ENCODE data around the gene AUTS2. TPM values are rescaled to one million over a fixed set of nuclear protein-coding genes. Genes with fewer than 3 reads are reported as not detected.

AUTS2 gene
- total RNA-seq, 1 donor from 2014 or later: 10.3 TPM

DNA sequence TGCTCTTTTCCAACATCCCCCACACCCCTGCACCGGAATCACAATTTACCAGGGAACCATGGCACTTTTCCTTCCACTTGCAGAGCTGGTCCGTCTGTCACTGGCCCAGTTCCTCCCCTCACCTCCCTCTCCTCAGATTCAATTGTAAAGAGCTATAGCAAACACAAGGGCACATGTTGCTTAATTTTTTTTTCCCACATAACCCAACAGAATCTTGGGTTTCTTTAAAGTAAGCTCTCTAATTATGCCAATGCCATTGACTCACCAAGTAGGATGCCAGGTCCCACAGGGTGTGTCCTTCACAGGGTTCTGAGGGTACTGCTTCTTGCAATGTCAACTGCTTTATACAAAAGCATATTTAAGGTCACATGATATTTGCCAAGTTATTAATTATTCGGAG, 262.2 kb downstream of the AUTS2 start:
- intact Hi-C loops (cut with DNase I): no loop called here
- DNase-seq (ENCODE audit: low spot score): no peak

DNA sequence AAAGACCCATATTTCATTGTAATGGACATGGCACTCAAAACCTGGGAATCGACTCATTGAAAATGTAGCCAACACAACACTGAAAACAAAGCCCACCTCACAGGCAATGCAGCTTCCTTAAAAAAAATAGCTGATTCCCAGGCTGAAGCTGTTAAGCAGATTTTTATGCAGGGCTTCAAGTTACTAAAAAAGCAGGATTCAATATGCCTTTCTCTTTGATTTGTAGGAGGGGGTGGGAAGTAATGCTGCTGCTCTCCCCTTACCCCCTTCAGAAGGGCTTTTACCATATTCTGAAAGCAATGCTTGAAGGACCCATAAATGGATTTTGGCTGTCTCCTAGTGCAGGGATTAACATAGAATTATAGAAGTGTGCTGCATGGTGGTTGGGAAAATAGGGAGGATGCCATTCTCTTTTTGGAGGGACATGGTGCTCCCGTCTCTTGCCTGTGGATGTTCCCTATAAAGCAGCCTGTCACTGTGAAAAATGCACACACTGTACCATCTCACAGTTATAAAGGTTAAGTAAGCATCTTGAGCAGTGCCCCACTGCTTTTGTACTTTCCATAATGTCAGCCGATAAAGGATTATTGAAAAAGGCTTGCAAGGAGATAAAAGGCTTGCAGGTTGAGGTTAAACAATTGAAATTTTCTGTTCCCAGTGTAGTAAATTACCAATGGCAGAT, 262.8 kb downstream of the AUTS2 start:
- intact Hi-C loops (cut with DNase I): no loop called here
- no peak for DNase-seq (ENCODE audit: low spot score)

DNA sequence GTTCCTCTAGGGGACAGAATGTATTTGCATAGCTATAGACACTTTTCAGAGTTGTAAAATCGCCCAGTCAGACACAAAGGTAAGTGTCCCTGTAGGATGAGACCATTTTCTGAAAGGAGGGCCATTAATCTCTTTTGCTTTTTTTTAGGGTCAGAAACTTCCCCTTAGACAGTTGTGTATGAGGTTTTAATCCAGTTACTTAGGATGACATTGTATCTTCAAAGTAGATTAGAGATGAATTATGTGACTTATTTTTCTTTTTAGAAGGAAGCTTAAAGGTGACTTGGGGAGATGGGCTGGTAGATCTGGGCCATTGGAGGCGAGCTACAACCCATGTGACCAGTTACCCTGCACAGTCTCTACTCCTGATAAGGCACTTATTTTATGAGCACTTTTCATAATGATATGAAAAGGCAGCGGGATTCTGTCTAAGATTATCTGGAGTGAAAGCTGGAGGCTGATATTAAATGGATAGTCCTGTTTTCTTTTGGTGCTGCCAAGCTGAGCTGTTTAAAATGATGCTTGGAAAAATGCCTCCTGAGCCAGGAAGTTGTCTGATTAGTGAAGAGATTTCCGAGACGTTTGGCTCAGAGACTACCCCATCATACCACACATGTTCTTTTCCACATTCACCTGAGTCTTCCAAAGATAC, 264.3 kb downstream of the AUTS2 start:
- intact Hi-C loops (cut with DNase I): no loop called here
- DNase-seq (ENCODE audit: low spot score): no peak

DNA sequence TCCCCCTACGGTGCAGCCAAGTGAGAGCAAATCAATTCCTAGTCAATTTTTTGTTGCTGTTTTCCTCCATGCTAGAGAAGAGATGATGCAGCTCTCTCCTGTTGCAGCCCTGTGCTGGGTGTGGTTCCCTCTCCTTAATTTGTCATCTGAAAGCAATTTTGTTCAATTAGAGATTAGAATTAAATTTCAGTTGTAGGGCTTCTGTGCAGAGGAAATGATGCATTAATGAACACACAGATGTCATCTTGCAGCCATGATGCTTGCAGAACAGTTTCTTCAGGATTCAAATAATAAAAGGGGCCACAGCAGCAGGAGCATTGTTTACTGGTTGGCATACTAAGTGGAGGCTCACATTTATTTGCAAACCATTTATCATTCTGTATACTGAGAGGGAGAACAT, 266.0 kb downstream of the AUTS2 start:
- DNase-seq (ENCODE audit: low spot score): no peak
- intact Hi-C loops (cut with DNase I): no loop called here

DNA sequence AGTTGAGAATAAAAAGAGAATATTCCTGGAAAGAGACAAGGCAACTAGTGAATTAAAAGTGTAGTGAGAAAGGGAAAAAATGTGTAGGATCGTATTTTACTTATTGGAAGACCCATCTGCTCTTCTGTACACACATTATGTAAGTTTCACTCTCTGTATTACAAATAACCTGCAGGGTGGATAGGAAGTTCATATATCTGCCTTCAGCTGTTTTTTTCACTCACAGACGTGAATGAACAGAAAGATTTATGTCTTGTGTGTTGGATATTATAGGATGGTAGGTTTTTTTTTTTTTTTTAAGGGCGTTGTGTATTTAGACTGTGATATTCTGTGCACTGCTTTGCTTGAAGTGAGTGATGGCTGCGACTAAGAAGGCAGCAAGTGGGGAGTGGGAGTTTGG, 266.5 kb downstream of the AUTS2 start:
- intact Hi-C loops (cut with DNase I): no loop called here
- no peak for DNase-seq (ENCODE audit: low spot score)

DNA sequence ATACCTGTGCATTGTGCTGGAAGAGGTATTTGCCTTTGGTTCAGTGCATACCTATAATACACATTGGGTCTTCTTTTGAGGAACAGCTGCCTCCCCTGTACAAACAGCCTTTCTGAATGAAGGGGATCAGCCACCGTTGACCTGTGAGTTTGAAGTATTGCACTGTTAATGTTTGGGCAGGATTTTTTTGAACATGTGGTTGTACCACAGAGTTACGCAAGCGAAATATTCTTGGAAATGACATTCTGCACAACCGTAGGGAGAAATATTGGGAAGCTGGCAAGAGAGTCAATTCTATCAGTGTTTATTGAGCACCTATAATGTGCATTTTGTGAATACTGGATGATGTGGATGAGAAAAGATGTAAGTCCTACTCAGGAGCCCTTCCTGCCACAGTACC, 270.6 kb downstream of the AUTS2 start:
- no peak for DNase-seq (ENCODE audit: low spot score)
- intact Hi-C loops (cut with DNase I): no loop called here

DNA sequence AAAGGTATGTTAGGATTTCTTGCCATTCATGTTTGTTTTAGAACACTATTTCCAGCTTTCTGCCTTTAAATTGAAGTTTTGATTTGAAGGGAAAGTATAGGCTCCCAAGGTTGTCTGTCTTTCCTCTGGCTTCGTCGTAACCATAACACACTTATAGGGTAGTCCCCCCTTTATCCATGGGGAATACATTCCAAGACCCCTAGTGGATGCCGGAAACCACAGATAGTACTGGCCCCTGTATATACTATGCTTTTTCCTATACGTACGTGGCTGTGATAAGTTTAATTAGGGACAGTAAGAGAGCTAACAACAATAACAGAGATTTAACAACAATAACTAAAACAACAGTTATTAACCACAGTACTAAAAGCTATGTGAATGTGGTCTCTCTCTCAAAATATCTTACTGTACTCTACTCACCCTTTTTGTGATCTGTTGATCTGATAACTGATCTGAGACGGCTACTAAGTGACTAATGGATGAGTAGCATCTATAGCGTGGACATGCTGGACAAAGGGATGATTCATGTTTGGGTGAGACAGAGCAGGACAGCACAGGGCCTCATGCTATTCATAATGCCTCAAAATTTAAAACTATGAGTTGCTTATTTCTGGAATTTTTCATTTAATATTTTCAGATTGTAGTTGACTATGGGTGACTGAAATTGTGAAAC, 273.1 kb downstream of the AUTS2 start:
- intact Hi-C loops (cut with DNase I): no loop called here
- DNase-seq (ENCODE audit: low spot score): no peak

DNA sequence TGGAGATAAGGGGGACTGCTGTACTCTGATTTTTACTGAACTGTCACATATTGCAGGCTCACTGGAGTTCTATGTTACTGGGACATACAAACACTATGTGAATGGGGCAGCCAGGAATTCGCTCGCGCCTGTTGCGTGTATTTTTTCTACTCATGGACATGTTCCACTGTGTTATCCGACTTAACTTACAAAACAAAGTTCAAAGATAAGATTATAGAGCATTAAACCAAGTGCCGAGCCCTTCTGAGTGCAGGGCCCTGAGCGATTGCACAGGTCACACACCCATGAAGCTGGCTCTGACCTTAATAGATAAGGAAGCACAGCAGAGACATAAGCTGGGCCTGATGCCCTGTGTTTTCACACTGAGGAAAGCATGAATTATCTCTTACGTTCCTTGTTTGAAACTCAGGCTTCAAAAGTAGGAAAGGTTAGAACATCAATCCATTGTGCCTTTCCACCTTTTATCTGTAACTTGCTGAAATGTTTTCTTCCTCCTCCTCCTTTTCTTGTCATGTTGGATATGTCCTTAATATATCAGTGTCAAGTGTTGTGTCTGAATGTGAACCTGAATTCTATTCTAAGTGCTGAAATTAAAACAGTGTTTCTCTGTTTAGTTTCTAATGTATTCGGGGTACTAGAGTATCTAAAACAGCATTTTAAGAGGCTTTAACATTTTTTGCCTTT, 273.8 kb downstream of the AUTS2 start:
- DNase-seq (ENCODE audit: low spot score): no peak
- intact Hi-C loops (cut with DNase I): no loop called here

DNA sequence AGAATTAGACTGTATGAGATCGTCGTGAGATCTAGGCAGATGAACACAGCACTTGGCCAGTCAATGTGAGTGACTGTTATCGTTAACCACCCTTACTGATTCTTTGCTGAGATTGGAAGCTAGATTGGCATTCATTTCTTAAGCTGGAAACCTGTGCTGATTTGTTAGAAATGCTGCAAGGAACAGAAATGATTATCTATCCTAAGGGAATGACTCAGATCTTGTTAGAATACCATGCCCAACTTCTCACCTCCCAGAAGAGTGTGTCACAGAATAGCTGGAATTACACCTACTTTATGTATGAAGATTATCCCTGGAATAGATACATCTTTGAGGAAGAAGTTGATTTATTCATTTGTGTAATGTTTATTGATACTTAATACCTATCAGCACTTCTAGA, 275.2 kb downstream of the AUTS2 start:
- no peak for DNase-seq (ENCODE audit: low spot score)
- intact Hi-C loops (cut with DNase I): no loop called here

DNA sequence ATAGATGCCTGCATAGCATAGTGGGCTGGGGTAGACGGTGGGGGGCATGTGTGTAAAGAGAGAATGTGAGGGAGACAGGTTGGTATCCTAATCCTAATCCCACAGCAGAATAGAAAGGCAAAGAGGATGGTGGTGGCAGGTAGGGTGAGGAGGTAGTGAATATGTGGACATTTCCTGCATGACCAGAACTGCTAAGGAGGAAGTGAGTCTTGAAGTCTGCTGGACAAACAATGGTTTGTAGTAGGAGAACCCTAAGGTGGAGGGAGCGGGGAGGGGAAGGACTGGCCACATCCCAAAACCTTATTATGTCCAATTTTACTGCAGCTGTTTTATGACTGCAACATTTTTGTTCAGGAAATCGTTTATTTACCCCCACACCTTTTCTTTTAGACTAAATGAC, 279.7 kb downstream of the AUTS2 start:
- no peak for DNase-seq (ENCODE audit: low spot score)
- intact Hi-C loops (cut with DNase I): no loop called here

DNA sequence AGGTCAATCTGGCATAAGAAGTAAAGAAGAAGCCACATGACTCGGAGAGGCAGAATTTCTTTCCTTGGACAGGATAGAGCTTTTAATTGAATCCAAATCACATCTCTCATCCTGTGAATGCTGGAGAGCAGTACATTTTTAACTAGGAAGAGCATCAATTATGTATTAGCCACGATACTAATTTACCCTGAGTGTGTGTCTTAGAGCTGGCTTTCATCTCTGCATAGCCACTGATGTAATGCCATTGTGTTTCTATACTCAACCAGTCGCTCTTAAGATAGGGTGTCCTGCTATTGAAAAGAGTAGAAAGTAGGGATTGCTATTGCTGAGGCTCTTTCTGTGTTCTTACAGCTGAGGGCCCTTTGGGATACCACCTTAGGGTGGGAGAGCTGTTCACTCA, 280.3 kb downstream of the AUTS2 start:
- no peak for DNase-seq (ENCODE audit: low spot score)
- intact Hi-C loops (cut with DNase I): no loop called here

DNA sequence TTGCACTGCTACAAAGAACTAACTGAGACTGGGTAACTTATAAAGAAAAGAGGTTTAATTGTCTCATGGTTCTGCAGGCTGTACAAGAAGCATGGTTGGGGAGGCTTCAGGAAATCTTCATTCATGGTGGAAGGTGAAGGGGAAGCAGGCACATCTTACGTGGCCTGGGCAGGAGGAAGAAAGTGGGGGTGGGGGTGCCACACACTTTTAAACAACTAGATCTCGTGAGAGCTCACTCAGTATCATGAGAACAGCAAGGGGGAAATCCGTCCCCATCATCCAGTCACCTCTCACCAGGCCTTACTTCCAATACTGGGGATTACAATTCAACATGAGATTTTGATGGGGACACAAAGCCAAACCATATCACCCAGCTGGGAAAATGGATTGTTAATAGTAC, 281.7 kb downstream of the AUTS2 start:
- intact Hi-C loops (cut with DNase I): no loop called here

DNA sequence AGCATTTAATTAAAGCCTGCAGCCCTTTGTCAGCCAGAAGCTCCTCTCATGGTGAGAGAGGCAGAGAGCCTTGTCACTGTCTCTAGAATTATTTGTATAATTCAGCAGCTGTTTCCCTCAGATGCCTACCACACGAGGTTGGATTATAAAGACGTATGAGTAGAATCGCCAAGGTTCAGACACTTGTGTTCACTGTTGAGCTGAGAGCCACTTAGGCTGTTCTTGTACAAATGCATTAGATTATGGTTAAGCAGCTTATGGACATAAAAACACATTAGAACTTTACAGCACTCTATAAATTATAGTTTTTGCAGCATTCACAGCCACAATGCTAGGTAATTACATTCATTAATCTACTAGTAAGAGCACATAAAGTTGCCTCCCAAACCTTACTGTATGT, 282.6 kb downstream of the AUTS2 start:
- no peak for DNase-seq (ENCODE audit: low spot score)
- intact Hi-C loops (cut with DNase I): no loop called here

More for the DNA sequence above, 281.7 kb downstream of the AUTS2 start:
- DNase-seq (ENCODE audit: low spot score): no peak

DNA sequence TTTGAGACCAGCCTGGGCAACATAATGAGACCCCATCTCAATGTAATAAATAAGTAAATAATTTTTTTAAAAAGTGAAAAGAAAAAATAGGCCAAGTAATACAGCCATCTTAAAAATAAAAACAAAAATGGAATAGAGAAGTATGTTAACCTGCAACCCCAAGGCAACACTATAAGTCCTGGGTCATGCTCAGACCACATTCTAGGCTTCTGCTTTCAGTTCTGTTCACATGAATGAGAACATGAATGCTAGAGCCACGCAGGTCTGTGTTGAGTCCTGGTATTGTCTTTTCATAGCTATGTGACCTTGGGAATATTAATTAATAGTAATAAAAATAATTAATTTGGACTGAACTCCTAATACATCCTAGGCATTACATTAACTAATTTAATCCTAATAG, 284.0 kb downstream of the AUTS2 start:
- no peak for DNase-seq (ENCODE audit: low spot score)
- intact Hi-C loops (cut with DNase I): no loop called here

DNA sequence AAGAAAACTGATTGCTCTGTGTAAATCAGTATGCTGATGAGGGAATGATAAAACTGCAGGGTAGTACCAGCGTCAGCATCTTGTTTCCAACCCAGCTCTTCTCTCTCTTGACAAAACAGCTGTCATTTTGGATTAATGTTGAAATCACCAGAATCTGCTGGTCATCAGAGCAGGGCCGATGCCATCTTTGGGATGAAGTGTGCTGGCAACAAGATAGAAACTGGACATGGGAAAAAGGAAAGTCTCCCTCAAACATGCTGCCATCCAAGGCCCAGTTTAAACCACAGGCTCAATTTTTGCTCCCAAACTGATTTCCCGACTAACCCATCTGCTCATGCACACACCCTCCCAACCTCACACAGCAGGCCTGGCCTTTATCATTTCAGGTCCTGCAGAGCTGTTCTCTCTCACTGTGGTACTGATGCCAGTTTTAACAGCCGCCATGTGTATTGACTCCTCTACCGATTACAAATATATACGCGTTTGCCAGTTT, 285.2 kb downstream of the AUTS2 start:
- no peak for DNase-seq (ENCODE audit: low spot score)
- intact Hi-C loops (cut with DNase I): no loop called here

DNA sequence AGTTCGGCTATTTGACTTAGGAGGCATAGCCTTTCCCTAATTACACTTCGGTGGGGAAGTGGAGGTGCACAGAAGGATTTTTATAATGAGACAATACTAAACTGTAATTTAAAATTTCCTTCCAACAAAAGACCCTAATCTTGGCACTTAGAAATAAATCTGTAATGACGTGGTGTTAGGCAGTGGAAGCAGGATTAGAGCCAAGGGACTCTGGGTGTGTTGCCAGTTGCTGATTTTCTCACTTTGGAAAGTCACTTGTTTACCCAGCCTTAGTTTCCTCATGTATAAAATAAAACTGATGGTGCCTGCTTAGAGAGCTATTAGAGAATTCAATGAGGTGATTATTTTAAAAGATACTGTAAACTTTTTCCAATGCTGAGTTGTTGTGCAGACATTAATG, 287.2 kb downstream of the AUTS2 start:
- intact Hi-C loops (cut with DNase I): no loop called here
- no peak for DNase-seq (ENCODE audit: low spot score)

DNA sequence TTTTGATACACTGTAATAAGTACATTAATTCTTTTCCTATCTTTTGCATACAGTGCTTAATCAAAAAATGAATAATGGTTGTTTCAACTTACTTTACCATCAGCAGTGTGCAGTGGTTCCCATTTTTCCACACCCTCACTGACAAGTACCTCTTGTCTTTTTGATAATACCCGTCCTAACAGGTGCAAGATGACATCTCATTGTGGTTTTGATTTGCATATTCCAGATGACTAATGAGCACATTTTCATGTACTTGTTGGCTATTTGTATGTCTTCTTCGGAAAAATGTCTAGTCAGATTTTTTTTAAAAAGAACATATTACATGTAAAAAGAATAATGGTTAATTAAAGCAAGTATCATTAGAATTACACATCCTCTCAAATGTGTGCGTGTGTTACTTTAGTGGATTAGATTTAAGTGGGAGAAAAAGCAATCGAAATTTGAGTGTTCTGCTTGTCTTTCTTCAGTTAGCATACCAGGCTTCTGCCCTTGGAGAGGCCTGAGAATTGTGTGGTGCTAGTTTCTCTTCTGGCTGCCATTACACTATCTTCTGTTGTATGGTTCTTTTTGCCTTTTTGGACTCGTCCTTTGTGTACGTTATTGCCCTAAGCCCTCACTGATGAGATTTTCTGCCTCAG, 291.2 kb downstream of the AUTS2 start:
- intact Hi-C loops (cut with DNase I): no loop called here

DNA sequence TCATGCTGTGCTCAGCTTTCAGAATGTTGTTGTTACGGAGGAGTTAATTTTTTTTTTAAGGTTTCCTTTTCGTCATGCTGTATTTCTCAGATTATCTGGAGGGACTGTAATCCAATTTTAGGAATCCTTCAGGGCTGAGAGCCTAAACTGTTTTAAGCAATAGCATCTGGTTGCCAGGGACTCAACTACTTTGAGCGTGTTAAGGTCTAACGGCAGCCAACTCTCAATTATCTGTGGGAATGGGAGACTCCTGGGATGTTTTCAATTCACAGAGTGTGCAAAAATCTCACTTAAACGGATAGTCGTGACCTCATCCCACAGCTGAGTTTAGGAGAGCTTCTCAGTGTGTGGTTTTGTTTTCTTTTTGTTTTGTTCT, 291.7 kb downstream of the AUTS2 start:
- intact Hi-C loops (cut with DNase I): no loop called here

More for the DNA sequence above, 291.2 kb downstream of the AUTS2 start:
- DNase-seq (ENCODE audit: low spot score): no peak

DNA sequence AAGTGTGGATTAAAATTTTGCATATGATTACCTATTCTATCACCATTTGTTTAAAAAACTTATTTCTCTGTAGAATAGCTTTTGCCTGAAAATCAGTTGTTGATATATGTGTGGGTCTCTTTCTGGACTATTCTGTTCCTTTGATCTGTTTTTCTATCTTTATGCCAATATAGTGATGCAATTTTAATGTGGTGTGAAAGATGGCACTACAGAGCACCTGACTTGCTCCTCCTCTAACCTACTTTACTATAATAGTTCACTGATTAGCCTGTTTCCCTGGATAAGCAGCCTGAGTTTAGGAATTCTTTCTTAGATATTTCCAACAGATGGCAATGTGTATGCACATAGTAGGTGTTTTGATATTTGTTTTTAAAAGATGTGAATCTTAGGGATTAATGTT, 294.5 kb downstream of the AUTS2 start:
- intact Hi-C loops (cut with DNase I): no loop called here
- DNase-seq (ENCODE audit: low spot score): no peak

More for the DNA sequence above, 291.7 kb downstream of the AUTS2 start:
- no peak for DNase-seq (ENCODE audit: low spot score)

DNA sequence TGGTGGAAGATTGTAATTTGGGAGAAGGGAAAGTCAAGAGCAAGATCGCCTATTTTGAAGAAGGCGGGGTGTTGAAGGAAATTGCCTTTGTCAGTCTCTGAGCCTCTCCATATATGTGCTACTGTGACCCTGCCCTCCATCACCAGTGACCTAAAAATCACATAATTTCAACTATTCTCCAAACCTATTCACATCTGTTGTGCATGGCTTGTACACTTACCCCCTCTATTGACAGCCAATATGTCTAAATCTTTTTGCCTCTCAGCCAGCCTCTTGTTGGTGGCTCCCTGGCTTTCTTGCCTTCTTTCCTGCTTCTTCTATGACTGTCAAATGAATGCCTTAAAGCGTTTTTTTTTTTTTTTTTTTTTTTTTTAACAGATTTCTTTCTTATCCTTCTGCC, 295.6 kb downstream of the AUTS2 start:
- no peak for DNase-seq (ENCODE audit: low spot score)
- intact Hi-C loops (cut with DNase I): no loop called here

All from cardiac septum (tissue), 1 donor.